GM18951 (cell line): ENCODE results near the gene CDH4.

Source experiments
- POLR2A ChIP-seq: IDR thresholded peaks from 4 replicates; pipeline ENCODE4 v1.6.1; 2011; ENCODE audit warnings: mild to moderate bottlenecking; ENCODE audit not compliant: insufficient read length, insufficient read depth; ENCODE audit errors: extremely low read depth
- in situ Hi-C: fragments of 300-500 bp; cut with MboI; formaldehyde crosslinking; loops from one replicate; pipeline ENCODE4 v1.12.0; 2022; ENCODE audit warnings: low sequenced_read_pairs, mixed read lengths, inconsistent platforms; ENCODE audit not compliant: unreplicated experiment

Gene CDH4

GRCh38 chr20:61891916-61892649 is 640.0 kb downstream of the CDH4 start:
- in situ Hi-C loops, result loop anchor here (25.0 kb wide), 1 partner anchor 1680 kb away; no protein-coding TSS in a partner anchor
- TF ChIP-seq POLR2A, result no peak

DNA sequence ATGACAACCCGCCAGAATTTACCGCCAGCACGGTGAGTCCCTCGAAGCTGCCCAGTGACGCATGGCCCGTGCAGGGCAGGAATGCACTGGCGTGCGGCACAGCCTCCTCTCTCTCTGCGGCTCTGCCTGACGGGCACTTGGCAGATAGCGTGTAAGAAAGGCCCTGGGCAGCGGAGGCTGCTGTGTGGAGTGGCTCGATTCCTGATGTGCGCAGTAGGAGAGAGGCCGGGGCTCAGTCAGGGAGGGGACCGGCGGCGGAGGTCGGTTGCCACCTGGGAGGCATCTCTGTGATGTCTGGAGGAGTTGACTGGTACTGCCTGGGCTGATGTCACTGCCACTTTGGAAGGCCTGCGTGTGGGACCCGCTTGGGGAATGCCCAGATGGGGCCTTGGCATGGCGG is 643.0 kb downstream of the CDH4 start:
- no peak for TF ChIP-seq POLR2A
- in situ Hi-C loops, result loop anchor here (25.0 kb wide), 1 partner anchor 1683 kb away; no protein-coding TSS in a partner anchor

- no peak for TF ChIP-seq POLR2A
Measured at GRCh38 chr20:61895686-61896057, 643.6 kb downstream of the CDH4 start.

GRCh38 chr20:61896058-61896961 is 644.2 kb downstream of the CDH4 start:
- in situ Hi-C loops, result loop anchor here (25.0 kb wide), 1 partner anchor 1684 kb away; no protein-coding TSS in a partner anchor

More at GRCh38 chr20:61895686-61896057, 643.6 kb downstream of the CDH4 start:
- in situ Hi-C loops, result loop anchor here (25.0 kb wide), 1 partner anchor 1683 kb away; no protein-coding TSS in a partner anchor

GRCh38 chr20:61897401-61898295 is 645.6 kb downstream of the CDH4 start:
- no peak for TF ChIP-seq POLR2A
- in situ Hi-C loops, result loop anchor here (25.0 kb wide), 1 partner anchor 1685 kb away; no protein-coding TSS in a partner anchor

More at GRCh38 chr20:61896058-61896961, 644.2 kb downstream of the CDH4 start:
- no peak for TF ChIP-seq POLR2A

GRCh38 chr20:61898405-61898804 is 646.3 kb downstream of the CDH4 start:
- in situ Hi-C loops, result loop anchor here (25.0 kb wide), 1 partner anchor 1686 kb away; no protein-coding TSS in a partner anchor
- TF ChIP-seq POLR2A, result no peak

GRCh38 chr20:61900011-61900944 is 648.2 kb downstream of the CDH4 start:
- in situ Hi-C loops, result no loop called here
- no peak for TF ChIP-seq POLR2A

DNA sequence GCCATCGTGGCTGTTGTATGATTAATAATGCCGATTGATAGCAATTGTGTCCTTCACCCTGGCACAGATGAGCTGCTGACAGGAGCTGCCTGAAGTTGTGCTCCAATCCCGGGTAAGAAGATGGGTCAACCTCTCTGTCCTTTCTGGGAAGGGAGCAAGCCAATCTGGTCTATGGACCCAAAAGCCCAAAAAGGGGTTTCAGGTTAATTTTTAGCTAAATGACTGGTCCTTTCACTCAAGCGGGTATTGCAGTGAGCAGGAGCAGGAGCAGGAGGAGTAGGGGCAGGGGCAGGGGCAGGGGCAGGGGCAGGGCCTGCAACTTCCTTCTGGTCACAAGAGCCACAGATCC is 648.9 kb downstream of the CDH4 start:
- no peak for TF ChIP-seq POLR2A
- in situ Hi-C loops, result no loop called here

DNA sequence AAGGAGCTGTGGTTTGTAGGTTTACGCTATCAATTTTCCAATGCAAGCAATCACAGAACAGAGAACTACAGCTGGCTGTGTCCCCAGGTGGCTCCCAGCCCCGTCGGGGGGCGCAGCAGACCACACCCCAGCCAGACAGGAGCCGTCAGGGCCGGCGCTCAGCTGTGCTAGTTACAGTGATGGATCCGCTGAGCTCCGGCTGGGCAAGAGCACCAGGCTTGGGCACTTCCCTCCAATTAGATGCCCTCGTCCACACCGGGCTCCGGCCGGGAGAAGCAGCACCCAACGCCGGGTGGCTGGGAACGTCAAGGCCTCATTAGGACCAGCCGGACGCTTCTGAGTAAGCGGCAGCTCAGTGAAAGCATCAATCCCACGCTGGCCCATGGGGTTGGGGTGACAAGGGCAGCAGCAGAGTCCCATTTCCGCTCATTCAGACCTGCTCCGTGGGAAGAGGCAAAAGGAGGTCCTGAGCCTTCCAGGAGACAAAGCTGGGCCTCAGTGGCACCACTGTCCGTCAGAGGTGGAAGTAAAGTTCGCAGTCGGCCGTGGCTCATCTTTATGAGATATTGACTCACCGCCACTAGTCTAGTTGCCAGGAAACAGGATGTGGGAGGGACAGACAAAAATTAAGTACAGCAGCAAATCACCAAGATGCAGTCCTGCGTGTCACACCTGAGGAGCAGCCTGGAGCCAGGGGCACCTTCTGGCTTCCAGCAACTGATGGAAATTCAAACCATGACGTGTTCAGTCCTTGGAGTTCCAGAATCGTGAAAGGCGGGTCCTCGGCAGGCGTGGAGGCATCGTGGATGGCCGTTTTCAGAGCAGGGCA is 649.5 kb downstream of the CDH4 start:
- in situ Hi-C loops, result no loop called here
- TF ChIP-seq POLR2A, result no peak

GRCh38 chr20:61902221-61902869 is 650.3 kb downstream of the CDH4 start:
- TF ChIP-seq POLR2A, result no peak
- in situ Hi-C loops, result no loop called here
